Measurements from ENCODE around the gene SLC6A17.

SLC6A17 gene

GRCh38 chr1:110177775-110178174 lies 27.5 kb downstream of the SLC6A17 start:
- no CpG with 5 or more reads among the region's 4 CpGs for WGBS (ENCODE audit: extremely low coverage, insufficient coverage, insufficient read length)
- Histone ChIP-seq H3K4ac (ENCODE audit: low read depth, low read length) (no peak overlapping the region), H3K79me1 (ENCODE audit: low read length) (no peaks in the 10 kb centered on the region)

GRCh38 chr1:110183642-110184167 lies 33.4 kb downstream of the SLC6A17 start:
- H3K79me1 ChIP-seq (ENCODE audit: low read length): peaks cover 6% of the 10 kb centered on the region
- no peak for DNase-seq
- H4K8ac ChIP-seq (ENCODE audit: low read depth, low read length): no peak overlapping the region
- peaks cover 10 to 19% of the 10 kb centered on the region in 2 experiments for H3K4me1 ChIP-seq (ENCODE audit: control insufficient read depth in 1 of 2, insufficient read depth in 2 of 2, low read length in 2 of 2)
- no peak overlapping the region for H4K91ac ChIP-seq (ENCODE audit: low read depth, low read length)
- H3K9ac ChIP-seq (ENCODE audit: low read length): no peak overlapping the region
- H3K4ac ChIP-seq (ENCODE audit: low read depth, low read length): no peak overlapping the region
- H2BK120ac ChIP-seq (ENCODE audit: insufficient read depth, low read length, poor library complexity): no peak overlapping the region
- no peak overlapping the region for H2BK12ac ChIP-seq (ENCODE audit: low read length)
- no peak overlapping the region for H2AFZ ChIP-seq (ENCODE audit: insufficient read depth, low read length, poor library complexity)
- peaks cover under 1% of the 10 kb centered on the region for H3K79me2 ChIP-seq (ENCODE audit: control insufficient read depth, insufficient read depth, low read length, poor library complexity)
- H3K4me3 ChIP-seq (ENCODE audit: low read depth, low read length): no peak overlapping the region
- H2AK5ac ChIP-seq (ENCODE audit: low read length): no peak overlapping the region
- H3K18ac ChIP-seq (ENCODE audit: low read length): no peak overlapping the region
- H3K9me3 ChIP-seq (ENCODE audit: insufficient read depth, low read depth, low read length): peaks cover 2% of the 10 kb centered on the region
- no peaks in the 10 kb centered on the region for H3K27me3 ChIP-seq (ENCODE audit: insufficient read depth, low read length)
- no CpG with 5 or more reads among the region's 12 CpGs for WGBS (ENCODE audit: extremely low coverage, insufficient coverage, insufficient read length)
- peak overlapping the region; percentile 44 for H3K23ac ChIP-seq (ENCODE audit: low read length)
- H3K4me2 ChIP-seq (ENCODE audit: low read length): no peak overlapping the region
- no peak overlapping the region for H3K14ac ChIP-seq (ENCODE audit: low read length)
- H4K12ac ChIP-seq (ENCODE audit: low read depth, low read length): no peak overlapping the region
- H3K36me3 ChIP-seq (ENCODE audit: control insufficient read depth in 1 of 2, insufficient read depth in 2 of 2, low read length in 2 of 2): no peaks in the 10 kb centered on the region
- no peak overlapping the region for H3K27ac ChIP-seq (ENCODE audit: low read depth, low read length)
- H2BK5ac ChIP-seq (ENCODE audit: low read depth, low read length, poor library complexity): no peak overlapping the region

More at GRCh38 chr1:110177775-110178174, 27.5 kb downstream of the SLC6A17 start:
- Histone ChIP-seq H4K12ac (ENCODE audit: low read depth, low read length) (no peak overlapping the region), H2BK5ac (ENCODE audit: low read depth, low read length, poor library complexity) (no peak overlapping the region), H3K9me3 (ENCODE audit: insufficient read depth, low read depth, low read length) (no peaks in the 10 kb centered on the region), H3K27me3 (ENCODE audit: insufficient read depth, low read length) (no peaks in the 10 kb centered on the region), H2AK5ac (ENCODE audit: low read length) (no peak overlapping the region), H3K4me1 (ENCODE audit: control insufficient read depth in 1 of 2, insufficient read depth in 2 of 2, low read length in 2 of 2) (peaks cover 5 to 9% of the 10 kb centered on the region in 2 experiments), H3K79me2 (ENCODE audit: control insufficient read depth, insufficient read depth, low read length, poor library complexity) (no peaks in the 10 kb centered on the region), H3K9ac (ENCODE audit: low read length) (no peak overlapping the region), H4K8ac (ENCODE audit: low read depth, low read length) (no peak overlapping the region), H2BK12ac (ENCODE audit: low read length) (no peak overlapping the region), H3K23ac (ENCODE audit: low read length) (no peak overlapping the region), H3K4me2 (ENCODE audit: low read length) (no peak overlapping the region), H2BK120ac (ENCODE audit: insufficient read depth, low read length, poor library complexity) (no peak overlapping the region), H3K14ac (ENCODE audit: low read length) (no peak overlapping the region), H2AFZ (ENCODE audit: insufficient read depth, low read length, poor library complexity) (no peak overlapping the region), H4K91ac (ENCODE audit: low read depth, low read length) (no peak overlapping the region), H3K27ac (ENCODE audit: low read depth, low read length) (no peak overlapping the region), H3K36me3 (ENCODE audit: control insufficient read depth in 1 of 2, insufficient read depth in 2 of 2, low read length in 2 of 2) (no peaks in the 10 kb centered on the region), H3K4me3 (ENCODE audit: low read depth, low read length) (no peak overlapping the region), H3K18ac (ENCODE audit: low read length) (no peak overlapping the region)
- DNase-seq: no peak

GRCh38 chr1:110184446-110184845 lies 34.2 kb downstream of the SLC6A17 start:
- no peak overlapping the region for H2AFZ ChIP-seq (ENCODE audit: insufficient read depth, low read length, poor library complexity)
- no peak overlapping the region for H2BK5ac ChIP-seq (ENCODE audit: low read depth, low read length, poor library complexity)
- H3K36me3 ChIP-seq (ENCODE audit: control insufficient read depth in 1 of 2, insufficient read depth in 2 of 2, low read length in 2 of 2): no peaks in the 10 kb centered on the region
- no peak overlapping the region for H3K4ac ChIP-seq (ENCODE audit: low read depth, low read length)
- no peak overlapping the region for H3K9ac ChIP-seq (ENCODE audit: low read length)
- peaks cover 12% of the 10 kb centered on the region for H3K79me1 ChIP-seq (ENCODE audit: low read length)
- H3K4me3 ChIP-seq (ENCODE audit: low read depth, low read length): no peak overlapping the region
- H2AK5ac ChIP-seq (ENCODE audit: low read length): no peak overlapping the region
- H2BK12ac ChIP-seq (ENCODE audit: low read length): no peak overlapping the region
- no peaks in the 10 kb centered on the region for H3K27me3 ChIP-seq (ENCODE audit: insufficient read depth, low read length)
- H3K9me3 ChIP-seq (ENCODE audit: insufficient read depth, low read depth, low read length): peaks cover 2% of the 10 kb centered on the region
- no peak overlapping the region for H3K27ac ChIP-seq (ENCODE audit: low read depth, low read length)
- no CpG with 5 or more reads among the region's 5 CpGs for WGBS (ENCODE audit: extremely low coverage, insufficient coverage, insufficient read length)
- no peak overlapping the region for H4K91ac ChIP-seq (ENCODE audit: low read depth, low read length)
- no peak overlapping the region for H4K12ac ChIP-seq (ENCODE audit: low read depth, low read length)
- no peak for DNase-seq
- no peak overlapping the region for H3K18ac ChIP-seq (ENCODE audit: low read length)
- H3K4me1 ChIP-seq (ENCODE audit: control insufficient read depth in 1 of 2, insufficient read depth in 2 of 2, low read length in 2 of 2): peaks cover 17 to 26% of the 10 kb centered on the region in 2 experiments
- no peak overlapping the region for H3K14ac ChIP-seq (ENCODE audit: low read length)
- no peak overlapping the region for H3K4me2 ChIP-seq (ENCODE audit: low read length)
- H4K8ac ChIP-seq (ENCODE audit: low read depth, low read length): no peak overlapping the region
- H2BK120ac ChIP-seq (ENCODE audit: insufficient read depth, low read length, poor library complexity): no peak overlapping the region
- peaks cover 3% of the 10 kb centered on the region for H3K79me2 ChIP-seq (ENCODE audit: control insufficient read depth, insufficient read depth, low read length, poor library complexity)
- H3K23ac ChIP-seq (ENCODE audit: low read length): no peak overlapping the region

- Histone ChIP-seq H2BK12ac (ENCODE audit: low read length) (no peak overlapping the region), H3K9me3 (ENCODE audit: insufficient read depth, low read depth, low read length) (peaks cover 2% of the 10 kb centered on the region), H2BK120ac (ENCODE audit: insufficient read depth, low read length, poor library complexity) (no peak overlapping the region), H4K91ac (ENCODE audit: low read depth, low read length) (no peak overlapping the region), H2BK5ac (ENCODE audit: low read depth, low read length, poor library complexity) (no peak overlapping the region), H3K79me2 (ENCODE audit: control insufficient read depth, insufficient read depth, low read length, poor library complexity) (peaks cover 3% of the 10 kb centered on the region), H3K9ac (ENCODE audit: low read length) (no peak overlapping the region), H3K4me3 (ENCODE audit: low read depth, low read length) (no peak overlapping the region), H3K23ac (ENCODE audit: low read length) (no peak overlapping the region), H3K27me3 (ENCODE audit: insufficient read depth, low read length) (no peaks in the 10 kb centered on the region), H3K36me3 (ENCODE audit: control insufficient read depth in 1 of 2, insufficient read depth in 2 of 2, low read length in 2 of 2) (no peaks in the 10 kb centered on the region), H3K4ac (ENCODE audit: low read depth, low read length) (no peak overlapping the region), H3K79me1 (ENCODE audit: low read length) (peaks cover 12% of the 10 kb centered on the region), H3K4me1 (ENCODE audit: control insufficient read depth in 1 of 2, insufficient read depth in 2 of 2, low read length in 2 of 2) (peaks cover 17 to 27% of the 10 kb centered on the region in 2 experiments), H3K14ac (ENCODE audit: low read length) (no peak overlapping the region), H3K4me2 (ENCODE audit: low read length) (no peak overlapping the region), H4K8ac (ENCODE audit: low read depth, low read length) (no peak overlapping the region), H2AK5ac (ENCODE audit: low read length) (no peak overlapping the region), H3K27ac (ENCODE audit: low read depth, low read length) (no peak overlapping the region), H3K18ac (ENCODE audit: low read length) (no peak overlapping the region), H4K12ac (ENCODE audit: low read depth, low read length) (no peak overlapping the region), H2AFZ (ENCODE audit: insufficient read depth, low read length, poor library complexity) (no peak overlapping the region)
- DNase-seq: no peak
- no CpG with 5 or more reads among the region's 10 CpGs for WGBS (ENCODE audit: extremely low coverage, insufficient coverage, insufficient read length)
These were observed 34.9 kb downstream of the SLC6A17 start for GRCh38 chr1:110185181-110185580.

All from trophoblast cell (in vitro differentiated cells and primary cell).